ENCODE results near the gene DNASE2B. TPM values are rescaled to one million over a fixed set of nuclear protein-coding genes. Genes with fewer than 3 reads are reported as not detected.
A peak's percentile ranks its signal among the peaks of the same experiment; 100 is the strongest.

Gene DNASE2B
- total and polyA plus RNA-seq, 2 experiments from 2014 or later, result not detected

DNA sequence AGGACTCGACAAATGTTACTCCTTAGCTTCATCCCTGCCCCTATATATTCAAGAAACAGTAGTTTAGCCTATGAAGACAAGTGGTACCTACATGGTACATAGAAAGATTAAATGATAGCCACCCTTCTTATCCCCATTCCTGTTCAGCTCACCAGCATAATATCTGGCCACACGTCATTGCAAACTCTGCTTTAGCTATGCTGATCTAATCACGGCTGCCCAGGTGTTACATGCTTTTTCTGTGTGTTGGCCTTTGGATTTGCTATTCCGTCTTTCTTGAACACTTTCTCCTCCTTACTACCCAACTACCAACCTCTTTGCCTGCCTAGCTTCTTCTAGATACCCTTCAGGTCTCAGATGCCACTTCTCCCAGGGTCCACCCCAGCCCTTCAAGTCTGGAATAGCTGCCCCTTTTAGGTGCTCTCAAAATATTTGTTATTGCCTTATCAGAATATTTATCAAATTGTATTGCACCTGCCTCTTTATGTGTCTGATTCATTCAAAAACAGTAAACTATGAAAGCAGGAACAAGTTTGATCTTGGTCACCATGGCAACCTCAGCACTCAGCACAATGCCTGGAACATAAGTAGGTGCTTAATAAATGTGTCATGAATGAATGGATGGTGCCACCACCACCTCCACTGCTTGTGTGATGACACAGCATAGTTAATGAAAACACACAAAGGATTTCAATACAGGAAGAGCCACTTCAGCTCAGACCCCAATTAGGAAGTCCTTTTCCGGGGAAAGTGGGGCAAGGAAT lies 11.4 kb upstream of the DNASE2B start:
- H3K4me1 ChIP-seq (ENCODE audit: insufficient read depth), result 0 out of 2 replicates have a peak, but pooled peaks cover 3% of the 10 kb centered on the region
- no peak overlapping the region for H3K27ac ChIP-seq (ENCODE audit: low read depth)
- no peaks in the 10 kb centered on the region for H3F3A ChIP-seq (replicated peaks; ENCODE audit: low read depth)
- no peak overlapping the region for H3K27ac Mint-ChIP-seq
- DNase-seq (ENCODE audit: low spot score), result no peak
- TF ChIP-seq CREB1 (CRISPR knock-in tag; IDR thresholded peaks at IDR 0.05; ENCODE audit: low read depth), result no peak
- TF ChIP-seq, protein P1, sequence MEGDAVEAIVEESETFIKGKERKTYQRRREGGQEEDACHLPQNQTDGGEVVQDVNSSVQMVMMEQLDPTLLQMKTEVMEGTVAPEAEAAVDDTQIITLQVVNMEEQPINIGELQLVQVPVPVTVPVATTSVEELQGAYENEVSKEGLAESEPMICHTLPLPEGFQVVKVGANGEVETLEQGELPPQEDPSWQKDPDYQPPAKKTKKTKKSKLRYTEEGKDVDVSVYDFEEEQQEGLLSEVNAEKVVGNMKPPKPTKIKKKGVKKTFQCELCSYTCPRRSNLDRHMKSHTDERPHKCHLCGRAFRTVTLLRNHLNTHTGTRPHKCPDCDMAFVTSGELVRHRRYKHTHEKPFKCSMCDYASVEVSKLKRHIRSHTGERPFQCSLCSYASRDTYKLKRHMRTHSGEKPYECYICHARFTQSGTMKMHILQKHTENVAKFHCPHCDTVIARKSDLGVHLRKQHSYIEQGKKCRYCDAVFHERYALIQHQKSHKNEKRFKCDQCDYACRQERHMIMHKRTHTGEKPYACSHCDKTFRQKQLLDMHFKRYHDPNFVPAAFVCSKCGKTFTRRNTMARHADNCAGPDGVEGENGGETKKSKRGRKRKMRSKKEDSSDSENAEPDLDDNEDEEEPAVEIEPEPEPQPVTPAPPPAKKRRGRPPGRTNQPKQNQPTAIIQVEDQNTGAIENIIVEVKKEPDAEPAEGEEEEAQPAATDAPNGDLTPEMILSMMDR (conservative IDR thresholded peaks at IDR 0.05; ENCODE audit: low read depth in 2 of 2), result no peak
- TF ChIP-seq JUNB (IDR thresholded peaks at IDR 0.05; ENCODE audit: unreplicated experiment), result no peak
- peak overlapping the region; percentile 35; the same call in 1 of the 2 replicates for H2AFZ ChIP-seq
- H3K4me3 Mint-ChIP-seq, result no peak overlapping the region
- H3K36me3 Mint-ChIP-seq (ENCODE audit: low read depth), result no peaks in the 10 kb centered on the region
- no peaks in the 10 kb centered on the region for H3K79me2 ChIP-seq (replicated peaks; ENCODE audit: insufficient read depth)
- H4K20me1 ChIP-seq (replicated peaks; ENCODE audit: insufficient read depth), result no peaks in the 10 kb centered on the region
- no peak overlapping the region for H3K4me3 ChIP-seq
- H3K4me1 Mint-ChIP-seq, result peaks cover 15% of the 10 kb centered on the region
- no peak overlapping the region for H3K4me2 ChIP-seq
- H3K9me3 Mint-ChIP-seq, result no peaks in the 10 kb centered on the region
- ATAC-seq, result no peak
- peaks cover 2% of the 10 kb centered on the region for H3K27me3 Mint-ChIP-seq (ENCODE audit: insufficient read depth, low read depth, poor library complexity)
- H3K36me3 ChIP-seq (ENCODE audit: insufficient read depth), result no peaks in the 10 kb centered on the region
- H3K9me2 ChIP-seq (ENCODE audit: insufficient read depth), result no peaks in the 10 kb centered on the region
- H3K27me3 ChIP-seq (ENCODE audit: insufficient read depth), result no peaks in the 10 kb centered on the region

- no peak overlapping the region for H3K27ac ChIP-seq (ENCODE audit: low read depth)
- H3K27me3 ChIP-seq (ENCODE audit: insufficient read depth), result no peaks in the 10 kb centered on the region
- H3K9me2 ChIP-seq (ENCODE audit: insufficient read depth), result no peaks in the 10 kb centered on the region
- Mint-ChIP-seq H3K4me3 (no peak overlapping the region), H3K36me3 (ENCODE audit: low read depth) (no peaks in the 10 kb centered on the region), H3K4me1 (peaks cover 12% of the 10 kb centered on the region; the same call in 2 of the 3 replicates), H3K27me3 (ENCODE audit: insufficient read depth, low read depth, poor library complexity) (peaks cover 2% of the 10 kb centered on the region), H3K27ac (no peak overlapping the region), H3K9me3 (no peaks in the 10 kb centered on the region)
- no peaks in the 10 kb centered on the region for H3K79me2 ChIP-seq (replicated peaks; ENCODE audit: insufficient read depth)
- H2AFZ ChIP-seq, result peak overlapping the region; percentile 35; the same call in 1 of the 2 replicates
- TF ChIP-seq, protein P2, sequence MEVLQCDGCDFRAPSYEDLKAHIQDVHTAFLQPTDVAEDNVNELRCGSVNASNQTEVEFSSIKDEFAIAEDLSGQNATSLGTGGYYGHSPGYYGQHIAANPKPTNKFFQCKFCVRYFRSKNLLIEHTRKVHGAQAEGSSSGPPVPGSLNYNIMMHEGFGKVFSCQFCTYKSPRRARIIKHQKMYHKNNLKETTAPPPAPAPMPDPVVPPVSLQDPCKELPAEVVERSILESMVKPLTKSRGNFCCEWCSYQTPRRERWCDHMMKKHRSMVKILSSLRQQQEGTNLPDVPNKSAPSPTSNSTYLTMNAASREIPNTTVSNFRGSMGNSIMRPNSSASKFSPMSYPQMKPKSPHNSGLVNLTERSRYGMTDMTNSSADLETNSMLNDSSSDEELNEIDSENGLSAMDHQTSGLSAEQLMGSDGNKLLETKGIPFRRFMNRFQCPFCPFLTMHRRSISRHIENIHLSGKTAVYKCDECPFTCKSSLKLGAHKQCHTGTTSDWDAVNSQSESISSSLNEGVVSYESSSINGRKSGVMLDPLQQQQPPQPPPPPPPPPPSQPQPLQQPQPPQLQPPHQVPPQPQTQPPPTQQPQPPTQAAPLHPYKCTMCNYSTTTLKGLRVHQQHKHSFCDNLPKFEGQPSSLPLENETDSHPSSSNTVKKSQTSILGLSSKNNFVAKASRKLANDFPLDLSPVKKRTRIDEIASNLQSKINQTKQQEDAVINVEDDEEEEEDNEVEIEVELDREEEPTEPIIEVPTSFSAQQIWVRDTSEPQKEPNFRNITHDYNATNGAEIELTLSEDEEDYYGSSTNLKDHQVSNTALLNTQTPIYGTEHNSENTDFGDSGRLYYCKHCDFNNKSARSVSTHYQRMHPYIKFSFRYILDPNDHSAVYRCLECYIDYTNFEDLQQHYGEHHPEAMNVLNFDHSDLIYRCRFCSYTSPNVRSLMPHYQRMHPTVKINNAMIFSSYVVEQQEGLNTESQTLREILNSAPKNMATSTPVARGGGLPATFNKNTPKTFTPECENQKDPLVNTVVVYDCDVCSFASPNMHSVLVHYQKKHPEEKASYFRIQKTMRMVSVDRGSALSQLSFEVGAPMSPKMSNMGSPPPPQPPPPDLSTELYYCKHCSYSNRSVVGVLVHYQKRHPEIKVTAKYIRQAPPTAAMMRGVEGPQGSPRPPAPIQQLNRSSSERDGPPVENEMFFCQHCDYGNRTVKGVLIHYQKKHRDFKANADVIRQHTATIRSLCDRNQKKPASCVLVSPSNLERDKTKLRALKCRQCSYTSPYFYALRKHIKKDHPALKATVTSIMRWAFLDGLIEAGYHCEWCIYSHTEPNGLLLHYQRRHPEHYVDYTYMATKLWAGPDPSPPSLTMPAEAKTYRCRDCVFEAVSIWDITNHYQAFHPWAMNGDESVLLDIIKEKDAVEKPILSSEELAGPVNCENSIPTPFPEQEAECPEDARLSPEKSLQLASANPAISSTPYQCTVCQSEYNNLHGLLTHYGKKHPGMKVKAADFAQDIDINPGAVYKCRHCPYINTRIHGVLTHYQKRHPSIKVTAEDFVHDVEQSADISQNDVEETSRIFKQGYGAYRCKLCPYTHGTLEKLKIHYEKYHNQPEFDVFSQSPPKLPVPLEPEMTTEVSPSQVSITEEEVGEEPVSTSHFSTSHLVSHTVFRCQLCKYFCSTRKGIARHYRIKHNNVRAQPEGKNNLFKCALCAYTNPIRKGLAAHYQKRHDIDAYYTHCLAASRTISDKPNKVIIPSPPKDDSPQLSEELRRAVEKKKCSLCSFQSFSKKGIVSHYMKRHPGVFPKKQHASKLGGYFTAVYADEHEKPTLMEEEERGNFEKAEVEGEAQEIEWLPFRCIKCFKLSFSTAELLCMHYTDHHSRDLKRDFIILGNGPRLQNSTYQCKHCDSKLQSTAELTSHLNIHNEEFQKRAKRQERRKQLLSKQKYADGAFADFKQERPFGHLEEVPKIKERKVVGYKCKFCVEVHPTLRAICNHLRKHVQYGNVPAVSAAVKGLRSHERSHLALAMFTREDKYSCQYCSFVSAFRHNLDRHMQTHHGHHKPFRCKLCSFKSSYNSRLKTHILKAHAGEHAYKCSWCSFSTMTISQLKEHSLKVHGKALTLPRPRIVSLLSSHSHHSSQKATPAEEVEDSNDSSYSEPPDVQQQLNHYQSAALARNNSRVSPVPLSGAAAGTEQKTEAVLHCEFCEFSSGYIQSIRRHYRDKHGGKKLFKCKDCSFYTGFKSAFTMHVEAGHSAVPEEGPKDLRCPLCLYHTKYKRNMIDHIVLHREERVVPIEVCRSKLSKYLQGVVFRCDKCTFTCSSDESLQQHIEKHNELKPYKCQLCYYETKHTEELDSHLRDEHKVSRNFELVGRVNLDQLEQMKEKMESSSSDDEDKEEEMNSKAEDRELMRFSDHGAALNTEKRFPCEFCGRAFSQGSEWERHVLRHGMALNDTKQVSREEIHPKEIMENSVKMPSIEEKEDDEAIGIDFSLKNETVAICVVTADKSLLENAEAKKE (CRISPR knock-in tag; IDR thresholded peaks at IDR 0.05), result no peak
- TF ChIP-seq, protein P1 (conservative IDR thresholded peaks at IDR 0.05; ENCODE audit: low read depth in 2 of 2), result peak; percentile 52 to 65
- no peaks in the 10 kb centered on the region for H4K20me1 ChIP-seq (replicated peaks; ENCODE audit: insufficient read depth)
- H3K4me2 ChIP-seq, result no peak overlapping the region
- 0 out of 2 replicates have a peak, but pooled peaks cover 3% of the 10 kb centered on the region for H3K4me1 ChIP-seq (ENCODE audit: insufficient read depth)
- H3K36me3 ChIP-seq (ENCODE audit: insufficient read depth), result no peaks in the 10 kb centered on the region
- H3K4me3 ChIP-seq, result no peak overlapping the region
- no peaks in the 10 kb centered on the region for H3F3A ChIP-seq (replicated peaks; ENCODE audit: low read depth)
- DNase-seq (ENCODE audit: low spot score) (peak; percentile 70), ATAC-seq (peak; percentile 96)
These were observed 10.7 kb upstream of the DNASE2B start for GRCh38 chr1:84387480-84388163.
